ENCODE results near the gene FAM20C. TPM values are rescaled to one million over a fixed set of nuclear protein-coding genes. Genes with fewer than 3 reads are reported as not detected.
A peak's percentile ranks its signal among the peaks of the same experiment; 100 is the strongest.

The FAM20C gene
- total RNA-seq, 4 donors from 2014 or later = 46.5 to 79.2 (median 69.8) TPM

DNA sequence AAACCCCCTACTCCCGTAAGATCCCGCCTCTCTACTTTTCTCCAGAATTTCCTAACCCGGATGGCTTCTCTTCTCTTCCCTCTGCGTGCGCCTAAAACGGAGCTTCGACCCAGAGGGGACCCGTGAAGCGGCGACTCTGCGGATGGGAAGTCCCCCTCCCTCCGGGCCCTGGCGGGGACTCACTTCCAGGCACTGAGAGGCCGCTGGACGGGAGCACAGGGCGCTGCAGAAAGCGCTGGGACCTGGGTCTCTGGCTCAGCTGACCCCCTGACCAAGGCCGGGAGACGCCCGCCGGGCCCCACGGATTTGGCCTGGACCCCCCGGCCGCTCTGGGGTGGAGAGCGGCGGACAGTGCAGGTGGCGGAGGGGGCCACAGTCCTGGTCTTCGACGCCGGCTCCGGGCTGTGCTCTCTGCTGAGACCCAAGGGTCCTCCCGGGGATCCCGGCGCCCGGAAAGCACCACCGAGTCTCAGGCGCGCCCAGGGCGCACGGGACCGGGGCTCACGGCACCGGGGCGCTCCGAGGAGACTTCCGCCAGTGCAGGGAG is 96.9 kb downstream of the FAM20C start:
- Histone ChIP-seq H3K36me3 (no peaks in the 10 kb centered on the region), H3K4me3 (peak overlapping the region in 1 of 4 donors; percentile 1), H3K27ac (replicated peaks in 1 of 4) (no peak overlapping the region), H3K27me3 (peaks cover 6 to 83% (median 43%) of the 10 kb centered on the region in 4 donors), H3K9me3 (no peaks in the 10 kb centered on the region), H3K4me1 (peaks cover 4 to 24% (median 21%) of the 10 kb centered on the region in 4 donors)
- intact Hi-C loops (cut with DNase I) = no loop called here
- no peak for TF ChIP-seq POLR2AphosphoS5 (IDR thresholded peaks at IDR 0.05)
- no peak for DNase-seq (ENCODE audit: extremely low spot score)
- WGBS = 17% methylated on average over 12 of the region's 46 CpGs

DNA sequence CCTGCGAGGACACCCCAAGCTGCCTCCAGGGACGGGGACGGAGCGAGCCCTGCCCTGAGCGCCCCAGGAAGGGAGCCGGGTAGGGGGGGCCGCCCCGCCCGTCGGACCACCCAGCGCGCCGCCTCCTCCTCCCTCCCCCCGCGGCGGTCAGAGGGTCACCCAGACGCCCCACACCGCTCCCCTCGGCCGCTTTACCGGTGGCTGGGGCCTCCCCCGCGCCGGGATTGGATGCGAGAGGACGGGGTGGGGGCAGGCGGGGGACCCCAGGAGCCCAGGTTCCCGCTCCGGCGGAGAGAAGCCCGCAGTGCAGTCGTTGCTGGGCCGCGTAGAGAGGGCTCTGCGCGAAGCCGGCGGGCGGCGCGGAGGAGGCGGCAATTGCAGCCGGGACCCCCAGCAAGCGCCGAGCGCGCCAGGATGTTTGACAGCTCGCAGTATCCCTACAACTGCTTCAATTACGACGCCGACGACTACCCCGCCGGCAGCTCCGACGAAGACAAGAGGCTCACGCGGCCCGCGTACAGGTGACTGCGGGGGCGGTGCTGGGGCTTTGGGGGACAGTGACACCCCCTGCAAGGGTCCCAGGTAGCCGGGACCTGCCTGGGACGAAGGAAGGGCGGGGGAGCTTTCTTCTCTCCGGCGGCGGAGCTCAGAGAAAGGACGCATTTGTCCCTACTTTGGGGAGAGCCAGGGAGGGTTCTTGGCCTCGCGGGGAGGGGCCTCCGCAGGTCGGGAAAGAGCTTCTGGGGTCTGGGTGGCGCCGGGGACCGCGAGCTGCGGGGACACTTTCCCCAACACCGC is 97.6 kb downstream of the FAM20C start, which contains the start of gene FOXL3:
TSS of gene FOXL3 (plus strand) at position 415 of the 798 bp plus-strand sequence. CDS start at position 415, 0 bp downstream.
- H3K36me3 ChIP-seq = no peaks in the 10 kb centered on the region
- H3K4me3 ChIP-seq = peak within 1 kb of the TSS in 1 of 4 donors; percentile 1
- peaks cover 4 to 24% (median 21%) of the 10 kb centered on the region in 4 donors for H3K4me1 ChIP-seq
- TF ChIP-seq, protein P1, sequence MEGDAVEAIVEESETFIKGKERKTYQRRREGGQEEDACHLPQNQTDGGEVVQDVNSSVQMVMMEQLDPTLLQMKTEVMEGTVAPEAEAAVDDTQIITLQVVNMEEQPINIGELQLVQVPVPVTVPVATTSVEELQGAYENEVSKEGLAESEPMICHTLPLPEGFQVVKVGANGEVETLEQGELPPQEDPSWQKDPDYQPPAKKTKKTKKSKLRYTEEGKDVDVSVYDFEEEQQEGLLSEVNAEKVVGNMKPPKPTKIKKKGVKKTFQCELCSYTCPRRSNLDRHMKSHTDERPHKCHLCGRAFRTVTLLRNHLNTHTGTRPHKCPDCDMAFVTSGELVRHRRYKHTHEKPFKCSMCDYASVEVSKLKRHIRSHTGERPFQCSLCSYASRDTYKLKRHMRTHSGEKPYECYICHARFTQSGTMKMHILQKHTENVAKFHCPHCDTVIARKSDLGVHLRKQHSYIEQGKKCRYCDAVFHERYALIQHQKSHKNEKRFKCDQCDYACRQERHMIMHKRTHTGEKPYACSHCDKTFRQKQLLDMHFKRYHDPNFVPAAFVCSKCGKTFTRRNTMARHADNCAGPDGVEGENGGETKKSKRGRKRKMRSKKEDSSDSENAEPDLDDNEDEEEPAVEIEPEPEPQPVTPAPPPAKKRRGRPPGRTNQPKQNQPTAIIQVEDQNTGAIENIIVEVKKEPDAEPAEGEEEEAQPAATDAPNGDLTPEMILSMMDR (IDR thresholded peaks at IDR 0.05) = no peak
- no peak for TF ChIP-seq POLR2A (IDR thresholded peaks at IDR 0.05; ENCODE audit: low read depth)
- TF ChIP-seq EP300 (IDR thresholded peaks at IDR 0.05) = no peak
- TF ChIP-seq POLR2AphosphoS5 (IDR thresholded peaks at IDR 0.05) = no peak
- no peaks in the 10 kb centered on the region for H3K9me3 ChIP-seq
- H3K27me3 ChIP-seq = peaks cover 6 to 88% (median 42%) of the 10 kb centered on the region in 4 donors
- H3K27ac ChIP-seq (replicated peaks in 1 of 4) = no peak within 1 kb of the TSS
- intact Hi-C loops (cut with DNase I) = no loop called here
- no peak for DNase-seq (ENCODE audit: extremely low spot score)
- 4% methylated on average over 20 of the region's 79 CpGs for WGBS

DNA sequence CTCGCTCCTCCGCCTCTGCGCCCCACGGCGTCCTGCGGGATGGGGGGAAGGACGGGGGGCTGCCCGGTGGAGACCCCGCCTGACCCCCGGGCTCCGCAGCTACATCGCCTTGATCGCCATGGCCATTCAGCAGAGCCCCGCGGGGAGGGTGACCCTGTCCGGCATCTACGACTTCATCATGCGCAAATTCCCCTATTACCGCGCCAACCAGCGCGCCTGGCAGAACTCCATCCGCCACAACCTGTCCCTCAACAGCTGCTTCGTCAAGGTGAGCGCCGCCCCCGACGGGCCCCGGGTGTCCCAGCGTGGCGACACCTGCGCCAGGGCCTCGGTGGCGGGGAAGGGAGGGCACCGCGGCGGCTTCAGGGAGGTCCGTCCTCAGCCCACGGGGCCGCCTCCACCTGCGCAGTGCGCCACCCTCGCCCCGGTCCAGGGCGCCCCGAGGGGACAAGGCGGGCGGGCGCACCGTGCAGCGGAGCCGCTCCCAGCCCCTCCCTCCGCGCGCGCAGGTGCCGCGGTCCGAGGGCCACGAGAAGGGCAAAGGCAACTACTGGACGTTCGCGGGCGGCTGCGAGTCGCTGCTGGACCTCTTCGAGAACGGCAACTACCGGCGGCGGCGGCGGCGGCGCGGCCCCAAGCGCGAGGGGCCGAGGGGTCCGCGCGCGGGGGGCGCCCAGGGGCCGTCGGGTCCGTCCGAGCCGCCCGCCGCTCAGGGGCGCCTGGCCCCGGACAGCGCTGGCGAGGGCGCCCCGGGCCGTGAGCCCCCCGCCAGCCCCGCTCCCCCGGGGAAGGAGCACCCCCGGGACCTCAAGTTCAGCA is 98.4 kb downstream of the FAM20C start:
- WGBS = no CpG with 5 or more reads among the region's 102 CpGs
- H3K27ac ChIP-seq (replicated peaks in 1 of 4) = no peak overlapping the region
- no peaks in the 10 kb centered on the region for H3K9me3 ChIP-seq
- DNase-seq (ENCODE audit: extremely low spot score) = no peak
- H3K4me1 ChIP-seq = peaks cover 4 to 24% (median 21%) of the 10 kb centered on the region in 4 donors
- H3K27me3 ChIP-seq = peaks cover 6 to 88% (median 42%) of the 10 kb centered on the region in 4 donors
- intact Hi-C loops (cut with DNase I) = no loop called here
- TF ChIP-seq POLR2A (IDR thresholded peaks at IDR 0.05; ENCODE audit: low read depth) (no peak), EP300 (IDR thresholded peaks at IDR 0.05) (no peak), POLR2AphosphoS5 (IDR thresholded peaks at IDR 0.05) (no peak)
- TF ChIP-seq, protein P1 (IDR thresholded peaks at IDR 0.05) = no peak
- H3K4me3 ChIP-seq = no peak overlapping the region
- no peaks in the 10 kb centered on the region for H3K36me3 ChIP-seq

DNA sequence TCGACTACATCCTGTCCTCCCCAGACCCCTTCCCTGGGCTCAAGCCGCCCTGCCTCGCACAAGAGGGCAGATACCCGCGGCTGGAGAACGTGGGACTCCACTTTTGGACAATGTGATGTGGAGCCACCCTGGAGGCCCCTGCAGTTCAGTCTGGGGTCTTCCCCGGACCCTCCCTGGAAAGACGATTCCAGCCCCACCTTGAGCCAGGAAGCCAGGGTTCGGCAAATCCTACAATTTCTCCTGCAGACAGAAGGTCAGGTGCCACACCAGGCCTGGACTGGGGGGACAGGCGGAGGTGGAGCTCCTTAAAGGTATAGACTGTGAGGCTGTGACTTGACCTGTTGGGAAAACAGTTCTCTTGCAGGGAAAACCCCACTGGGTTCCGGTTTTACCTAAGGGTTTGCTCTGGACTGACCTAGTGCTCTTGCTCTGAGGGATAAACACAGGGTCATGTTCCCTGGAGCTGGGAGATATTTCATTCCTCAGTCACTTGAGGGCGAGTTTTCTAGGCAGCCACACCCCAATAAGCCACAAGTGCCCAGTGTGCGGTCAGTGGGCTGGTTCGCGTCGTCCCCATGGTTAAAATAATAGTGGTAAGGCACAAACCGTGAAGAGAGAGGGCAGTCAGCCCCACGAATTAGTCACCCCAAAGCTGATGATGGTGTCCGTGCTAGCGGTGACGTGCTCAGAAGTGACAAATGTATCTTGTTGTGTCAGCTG is 99.2 kb downstream of the FAM20C start:
- H3K36me3 ChIP-seq = no peaks in the 10 kb centered on the region
- TF ChIP-seq EP300 (IDR thresholded peaks at IDR 0.05) (no peak), POLR2A (IDR thresholded peaks at IDR 0.05; ENCODE audit: low read depth) (no peak), POLR2AphosphoS5 (IDR thresholded peaks at IDR 0.05) (no peak)
- TF ChIP-seq, protein P1 (IDR thresholded peaks at IDR 0.05) = no peak
- H3K4me1 ChIP-seq = peaks cover 4 to 24% (median 21%) of the 10 kb centered on the region in 4 donors
- WGBS = 74% methylated on average over 15 of the region's 21 CpGs
- H3K27me3 ChIP-seq = peaks cover 6 to 84% (median 42%) of the 10 kb centered on the region in 4 donors
- intact Hi-C loops (cut with DNase I) = no loop called here
- H3K9me3 ChIP-seq = no peaks in the 10 kb centered on the region
- H3K27ac ChIP-seq (replicated peaks in 1 of 4) = no peak overlapping the region
- no peak for DNase-seq (ENCODE audit: extremely low spot score)
- H3K4me3 ChIP-seq = no peak overlapping the region
